Calu3 (cell line): ENCODE measurements around the gene CLK3. TPM values are rescaled to one million over a fixed set of nuclear protein-coding genes. Genes with fewer than 3 reads are reported as not detected.

Experiments used
- BruUV-seq: library from RNA; stranded (reverse); fragments of 400-500 nt; replicated peaks from 2 replicates; lab custom pipeline; 2021; lab: Mats Ljungman, UMichigan
- CTCF ChIA-PET: fragments of 300-600 bp; sonication (Branson Sonifier 250); formaldehyde crosslinking; loops from one replicate; lab custom pipeline; 2022; ENCODE audit warnings: antibody characterized with exemption; lab: Charles Lee
- DNase-seq: peaks from one replicate; pipeline ENCODE4 v3.0.0; 2022
- H3K27ac Mint-ChIP-seq: one replicate; pipeline ENCODE4 v1.8.0; 2022; ENCODE audit warnings: mixed read lengths; ENCODE audit not compliant: unreplicated experiment
- H3K27me3 Mint-ChIP-seq: one replicate; pipeline ENCODE4 v1.8.0; 2022; ENCODE audit warnings: mixed read lengths; ENCODE audit not compliant: unreplicated experiment
- H3K36me3 Mint-ChIP-seq: one replicate; pipeline ENCODE4 v1.8.0; 2022; ENCODE audit warnings: mild to moderate bottlenecking, moderate library complexity, mixed read lengths; ENCODE audit not compliant: insufficient read depth, unreplicated experiment
- H3K4me1 Mint-ChIP-seq: one replicate; pipeline ENCODE4 v1.8.0; 2022; ENCODE audit warnings: mild to moderate bottlenecking, low read depth, mixed read lengths; ENCODE audit not compliant: unreplicated experiment
- H3K4me3 Mint-ChIP-seq: one replicate; pipeline ENCODE4 v1.8.0; 2022; ENCODE audit warnings: mild to moderate bottlenecking, low read depth, moderate library complexity, mixed read lengths; ENCODE audit not compliant: unreplicated experiment
- H3K9me3 Mint-ChIP-seq: one replicate; pipeline ENCODE4 v1.8.0; 2022; ENCODE audit warnings: low read depth, mixed read lengths; ENCODE audit not compliant: unreplicated experiment
- intact Hi-C: fragments of 100-400 bp; cut with micrococcal nuclease; formaldehyde crosslinking; loops from one replicate; pipeline ENCODE4 v1.10.0; 2022; ENCODE audit not compliant: unreplicated experiment
- total RNA-seq: library from RNA; stranded (reverse); gene quantifications from 2 replicates; pipeline ENCODE4 v1.2.3, GENCODE V29; 2022
- TF ChIP-seq, protein P1 (sequence below): fragments of 200-600 bp; IDR thresholded peaks from one replicate; pipeline ENCODE4 v1.8.0; 2022; ENCODE audit warnings: antibody characterized with exemption; ENCODE audit not compliant: unreplicated experiment

Gene CLK3
- total RNA-seq, 1 experiment from 2014 or later = 93.5 TPM

DNA sequence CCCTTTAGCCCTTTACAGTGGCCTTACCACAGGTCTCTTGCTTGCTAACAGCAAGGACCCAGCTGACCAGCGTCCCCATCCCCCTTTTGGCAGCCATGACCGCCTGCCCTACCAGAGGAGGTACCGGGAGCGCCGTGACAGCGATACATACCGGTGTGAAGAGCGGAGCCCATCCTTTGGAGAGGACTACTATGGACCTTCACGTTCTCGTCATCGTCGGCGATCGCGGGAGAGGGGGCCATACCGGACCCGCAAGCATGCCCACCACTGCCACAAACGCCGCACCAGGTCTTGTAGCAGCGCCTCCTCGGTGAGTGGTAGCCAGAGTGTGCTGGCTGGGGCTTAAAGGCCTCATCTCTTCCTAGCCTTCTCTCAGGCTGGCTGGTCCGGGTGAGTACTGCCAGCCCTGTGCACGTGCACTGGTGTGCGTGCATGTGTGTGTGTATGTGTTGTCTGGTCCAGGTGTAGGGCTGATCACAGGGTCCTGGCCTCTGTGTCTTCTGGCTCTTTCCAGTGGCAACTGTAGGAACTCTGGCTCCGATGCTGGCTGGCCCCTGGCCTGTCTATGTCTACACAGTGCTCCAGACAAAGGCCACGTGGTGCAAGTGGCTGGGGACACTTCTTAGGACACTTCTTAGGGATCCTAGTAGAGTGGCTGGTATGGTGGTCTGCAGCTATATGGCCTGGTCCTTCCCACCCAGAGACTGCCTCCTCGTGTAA lies 4.4 kb downstream of the CLK3 start:
- CTCF ChIA-PET = interaction anchor here (1.3 to 1.4 kb wide), 2 partner anchors 14 to 244 kb away, joined by 3 to 5 read pairs; no protein-coding TSS in a partner anchor
- TF ChIP-seq, protein P1, sequence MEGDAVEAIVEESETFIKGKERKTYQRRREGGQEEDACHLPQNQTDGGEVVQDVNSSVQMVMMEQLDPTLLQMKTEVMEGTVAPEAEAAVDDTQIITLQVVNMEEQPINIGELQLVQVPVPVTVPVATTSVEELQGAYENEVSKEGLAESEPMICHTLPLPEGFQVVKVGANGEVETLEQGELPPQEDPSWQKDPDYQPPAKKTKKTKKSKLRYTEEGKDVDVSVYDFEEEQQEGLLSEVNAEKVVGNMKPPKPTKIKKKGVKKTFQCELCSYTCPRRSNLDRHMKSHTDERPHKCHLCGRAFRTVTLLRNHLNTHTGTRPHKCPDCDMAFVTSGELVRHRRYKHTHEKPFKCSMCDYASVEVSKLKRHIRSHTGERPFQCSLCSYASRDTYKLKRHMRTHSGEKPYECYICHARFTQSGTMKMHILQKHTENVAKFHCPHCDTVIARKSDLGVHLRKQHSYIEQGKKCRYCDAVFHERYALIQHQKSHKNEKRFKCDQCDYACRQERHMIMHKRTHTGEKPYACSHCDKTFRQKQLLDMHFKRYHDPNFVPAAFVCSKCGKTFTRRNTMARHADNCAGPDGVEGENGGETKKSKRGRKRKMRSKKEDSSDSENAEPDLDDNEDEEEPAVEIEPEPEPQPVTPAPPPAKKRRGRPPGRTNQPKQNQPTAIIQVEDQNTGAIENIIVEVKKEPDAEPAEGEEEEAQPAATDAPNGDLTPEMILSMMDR = no peak
- Mint-ChIP-seq H3K9me3 (no peaks in the 10 kb centered on the region), H3K4me3 (no peak overlapping the region), H3K4me1 (peaks cover 26% of the 10 kb centered on the region), H3K27ac (no peak overlapping the region), H3K36me3 (peaks cover 77% of the 10 kb centered on the region), H3K27me3 (no peaks in the 10 kb centered on the region)
- BruUV-seq = no TSS peak
- no peak for DNase-seq
- intact Hi-C loops = no loop called here

- intact Hi-C loops = no loop called here
- Mint-ChIP-seq H3K27me3 (no peaks in the 10 kb centered on the region), H3K9me3 (no peaks in the 10 kb centered on the region), H3K4me1 (peaks cover 26% of the 10 kb centered on the region), H3K4me3 (no peak overlapping the region), H3K27ac (peak overlapping the region; percentile 30), H3K36me3 (peaks cover 77% of the 10 kb centered on the region)
- CTCF ChIA-PET = interaction anchor here (0.6 to 1.3 kb wide), 10 partner anchors 10 to 247 kb away, joined by 3 to 6 read pairs (median 4); partner anchors contain the start of genes ARID3B and CYP1A1
- TF ChIP-seq, protein P1 = peak; percentile 95
- BruUV-seq = no TSS peak
- DNase-seq = peak; percentile 79
Observed at GRCh38 chr15:74620636-74621545, 5.3 kb downstream of the CLK3 start.

DNA sequence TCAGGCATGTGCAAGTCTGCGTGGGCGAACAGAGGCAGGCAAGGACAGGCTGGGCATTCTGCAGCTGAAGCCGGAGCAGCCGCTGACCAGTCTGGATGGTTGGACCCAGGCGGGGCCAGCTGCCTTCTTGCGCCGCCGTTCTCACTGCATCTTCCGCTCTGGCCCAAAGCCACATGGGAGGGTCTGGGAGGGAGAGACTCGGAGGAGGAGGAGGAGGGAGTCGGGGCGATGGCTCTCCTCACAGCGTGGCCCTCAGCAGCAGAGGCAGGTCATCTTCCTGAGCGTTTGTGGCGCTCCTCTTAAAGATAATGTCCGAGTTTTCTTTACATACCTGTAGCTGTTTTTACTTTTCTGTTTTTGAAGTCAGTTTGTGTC lies 5.9 kb downstream of the CLK3 start:
- Mint-ChIP-seq H3K27me3 (no peaks in the 10 kb centered on the region), H3K36me3 (peaks cover 77% of the 10 kb centered on the region), H3K4me3 (no peak overlapping the region), H3K27ac (peak overlapping the region; percentile 24), H3K9me3 (no peaks in the 10 kb centered on the region), H3K4me1 (peaks cover 26% of the 10 kb centered on the region)
- CTCF ChIA-PET = interaction anchor here (0.6 to 1.3 kb wide), 10 partner anchors 10 to 247 kb away, joined by 3 to 6 read pairs (median 4); partner anchors contain the start of genes ARID3B and CYP1A1
- BruUV-seq = no TSS peak
- intact Hi-C loops = no loop called here
- DNase-seq = no peak
- TF ChIP-seq, protein P1 = no peak

DNA sequence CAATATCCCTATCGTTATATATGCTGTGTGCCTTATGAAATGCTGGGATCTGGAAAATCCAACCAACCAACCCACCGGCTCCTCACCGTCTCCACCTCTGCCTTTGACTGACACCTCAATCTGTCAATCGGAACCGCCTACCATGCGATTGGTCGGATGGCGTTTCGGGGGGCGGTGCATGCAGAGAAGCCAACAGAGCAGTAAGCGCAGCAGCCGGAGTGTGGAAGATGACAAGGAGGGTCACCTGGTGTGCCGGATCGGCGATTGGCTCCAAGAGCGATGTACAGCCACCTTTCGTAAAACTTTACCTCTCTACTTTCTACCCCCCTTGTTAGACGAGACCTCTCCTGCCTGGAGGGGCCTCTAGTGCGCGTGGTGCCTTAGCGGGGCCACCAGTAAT lies 6.3 kb downstream of the CLK3 start:
- H3K36me3 Mint-ChIP-seq = peaks cover 77% of the 10 kb centered on the region
- no peak for DNase-seq
- TF ChIP-seq, protein P1 = no peak
- H3K9me3 Mint-ChIP-seq = no peaks in the 10 kb centered on the region
- CTCF ChIA-PET = interaction anchor here (0.8 to 1.6 kb wide), 6 partner anchors 10 to 248 kb away, joined by 3 to 6 read pairs (median 4); partner anchors contain the start of genes ARID3B and CYP1A1
- H3K4me1 Mint-ChIP-seq = peaks cover 23% of the 10 kb centered on the region
- no peaks in the 10 kb centered on the region for H3K27me3 Mint-ChIP-seq
- BruUV-seq = no TSS peak
- H3K4me3 Mint-ChIP-seq = no peak overlapping the region
- H3K27ac Mint-ChIP-seq = peak overlapping the region; percentile 24
- intact Hi-C loops = no loop called here
